Medulla oblongata (tissue), 1 donor: ENCODE measurements around the gene FILIP1L.

Experiments
- DNase-seq: peaks from one replicate; pipeline ENCODE4 v3.0.0-alpha.2; 2015; ENCODE audit errors: extremely low spot score

FILIP1L gene

GRCh38 chr3:99925584-99926230 lies 188.6 kb downstream of the FILIP1L start:
- DNase-seq, result peak; percentile 27

DNA sequence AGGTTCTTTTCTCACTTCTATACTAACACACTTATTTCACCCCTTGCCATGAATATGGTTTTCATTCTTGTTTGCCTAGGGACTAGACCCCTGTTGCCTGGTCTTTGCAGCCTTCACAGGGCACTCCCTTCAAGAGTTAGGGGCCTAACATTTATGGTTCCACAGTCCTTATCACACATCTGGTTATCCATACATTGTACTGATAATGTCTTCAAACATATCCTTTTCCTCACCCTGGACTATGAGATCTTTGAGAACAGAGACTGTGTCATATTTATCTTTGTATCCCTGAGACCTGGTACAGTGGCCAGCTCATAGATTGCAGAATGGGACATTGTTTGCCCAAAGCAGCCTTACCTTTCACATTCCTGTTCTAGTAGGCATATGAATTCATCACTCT lies 190.4 kb downstream of the FILIP1L start:
- no peak for DNase-seq

DNA sequence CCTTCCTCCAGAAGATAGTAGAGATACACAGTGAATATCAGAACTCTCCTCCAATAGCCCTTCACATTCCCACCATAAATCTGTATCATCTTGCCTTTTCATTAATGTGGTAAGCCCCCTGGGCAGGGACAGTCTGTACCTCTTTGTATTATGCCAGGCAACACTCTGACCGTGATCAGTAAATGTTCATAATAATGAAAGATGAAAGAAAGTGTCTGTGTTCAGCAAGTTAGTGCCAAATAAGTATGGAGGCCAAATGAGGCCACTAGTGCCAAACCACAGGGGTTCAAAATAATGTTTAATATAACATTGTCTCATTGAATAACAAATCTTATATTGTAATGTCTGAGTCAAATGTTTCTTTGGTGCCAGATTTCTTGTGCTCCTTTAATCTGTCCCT lies 192.3 kb downstream of the FILIP1L start:
- DNase-seq, result no peak

- DNase-seq, result no peak
These were observed 193.0 kb downstream of the FILIP1L start for GRCh38 chr3:99921377-99921695.

DNA sequence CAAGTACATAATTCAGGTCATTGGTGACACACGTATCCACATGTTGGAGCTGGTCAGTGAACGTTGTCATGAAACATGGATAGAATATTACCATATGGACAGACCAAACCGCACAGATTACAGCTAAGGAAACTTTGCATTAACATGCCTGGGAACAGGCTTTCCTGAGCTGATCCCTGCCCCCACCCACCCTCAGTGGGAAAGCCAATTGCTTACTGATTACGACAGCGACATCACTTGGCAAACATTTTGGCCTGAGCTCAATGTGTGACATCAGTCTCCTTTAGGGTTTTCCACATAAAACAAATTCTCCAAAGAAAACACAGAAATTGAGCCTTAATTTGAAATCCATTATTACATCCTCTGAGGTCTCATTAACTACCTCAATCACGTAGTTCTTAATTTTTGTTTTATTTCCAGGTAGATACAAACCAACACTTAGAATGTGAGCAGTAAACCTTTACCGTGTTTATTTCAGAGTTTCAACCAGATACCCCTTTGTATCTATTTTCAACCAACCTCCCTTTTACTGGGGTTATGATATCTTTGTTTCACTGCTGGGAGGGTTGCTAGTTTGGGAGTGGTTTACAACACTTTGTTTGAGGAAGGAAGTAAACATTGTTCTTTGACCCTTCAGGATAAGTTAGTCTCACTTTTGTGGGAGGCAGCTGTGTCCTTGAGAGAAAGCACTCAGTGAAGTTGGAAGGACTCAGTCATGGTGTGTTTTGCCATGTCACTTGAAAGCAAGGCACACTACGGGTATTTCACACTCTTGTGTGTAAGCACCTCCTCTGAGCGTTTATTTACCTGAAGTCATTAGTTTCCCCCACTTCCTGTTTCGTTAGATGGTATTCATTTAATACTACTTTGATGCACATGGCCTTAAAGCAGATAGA lies 193.6 kb downstream of the FILIP1L start:
- peak; percentile 38 for DNase-seq

DNA sequence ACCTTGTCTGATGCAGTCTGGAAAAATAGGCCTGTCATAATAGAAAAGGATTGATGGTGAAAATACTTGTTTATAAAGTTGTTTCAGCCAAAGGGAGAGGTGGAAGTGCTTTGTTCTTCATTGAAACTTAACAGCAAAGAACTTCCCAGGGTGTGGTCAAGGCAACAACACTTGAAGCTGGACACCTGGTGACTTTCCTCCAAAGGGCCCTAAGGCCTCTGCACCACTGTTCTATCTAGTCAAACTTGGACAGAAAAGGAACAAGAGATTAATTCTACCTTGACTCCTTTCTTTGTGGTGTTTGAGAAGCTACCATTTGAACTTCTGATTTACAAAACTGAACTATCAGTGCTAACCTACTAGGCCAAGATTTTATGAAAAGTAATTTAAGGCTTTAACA lies 194.6 kb downstream of the FILIP1L start:
- DNase-seq, result no peak

DNA sequence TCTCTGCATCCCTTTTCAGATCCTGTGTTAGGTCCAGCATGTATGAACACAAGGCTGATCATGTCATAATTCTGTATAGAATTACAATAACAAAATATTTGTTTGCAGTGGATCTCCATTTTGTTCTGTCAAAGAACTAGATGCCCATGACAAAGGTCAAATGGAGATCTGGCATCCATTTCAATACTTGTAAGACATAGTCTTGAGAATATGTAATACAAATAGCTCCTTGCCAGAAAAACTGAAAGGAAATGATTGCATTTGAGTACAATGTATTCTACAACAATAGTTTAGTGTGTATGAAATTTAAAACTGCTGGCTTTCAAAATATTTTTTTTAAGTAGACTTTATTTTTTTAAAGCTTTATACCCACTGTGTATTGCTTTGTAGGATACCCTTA lies 195.6 kb downstream of the FILIP1L start:
- DNase-seq, result no peak

DNA sequence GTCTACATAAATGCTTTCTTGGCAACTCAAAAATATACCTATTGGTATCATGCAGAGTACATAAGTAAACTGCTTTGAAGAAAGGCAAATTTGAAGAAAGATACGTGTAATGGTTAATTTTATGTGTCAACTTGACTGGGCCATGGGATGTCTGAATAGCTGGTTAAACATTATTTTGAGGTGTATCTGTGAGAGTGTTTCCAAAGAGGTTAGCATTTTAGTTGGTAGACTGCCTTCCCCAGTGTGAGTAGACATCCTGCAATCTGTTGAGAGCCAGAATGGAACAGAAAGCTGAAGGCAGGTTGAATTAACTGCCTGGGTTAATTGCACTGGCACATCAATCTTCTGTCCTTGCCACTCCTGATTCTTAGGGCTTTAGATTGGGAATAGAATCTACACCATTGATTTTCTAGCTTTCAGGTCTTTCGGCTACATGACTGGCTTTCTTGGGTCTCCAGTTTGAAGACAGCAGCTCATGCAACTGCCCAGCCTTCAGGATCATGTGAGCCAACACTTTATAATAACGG lies 198.3 kb downstream of the FILIP1L start:
- no peak for DNase-seq

GRCh38 chr3:99911433-99911832 lies 202.9 kb downstream of the FILIP1L start:
- DNase-seq, result no peak

GRCh38 chr3:99910752-99911290 lies 203.5 kb downstream of the FILIP1L start:
- no peak for DNase-seq

- no peak for DNase-seq
These were observed 204.4 kb downstream of the FILIP1L start for GRCh38 chr3:99909714-99910495.

GRCh38 chr3:99907959-99908544 lies 206.2 kb downstream of the FILIP1L start:
- no peak for DNase-seq

- DNase-seq, result no peak
These were observed 210.4 kb downstream of the FILIP1L start for GRCh38 chr3:99903869-99904268.

- DNase-seq, result no peak
These were observed 212.2 kb downstream of the FILIP1L start for GRCh38 chr3:99902091-99902490.

DNA sequence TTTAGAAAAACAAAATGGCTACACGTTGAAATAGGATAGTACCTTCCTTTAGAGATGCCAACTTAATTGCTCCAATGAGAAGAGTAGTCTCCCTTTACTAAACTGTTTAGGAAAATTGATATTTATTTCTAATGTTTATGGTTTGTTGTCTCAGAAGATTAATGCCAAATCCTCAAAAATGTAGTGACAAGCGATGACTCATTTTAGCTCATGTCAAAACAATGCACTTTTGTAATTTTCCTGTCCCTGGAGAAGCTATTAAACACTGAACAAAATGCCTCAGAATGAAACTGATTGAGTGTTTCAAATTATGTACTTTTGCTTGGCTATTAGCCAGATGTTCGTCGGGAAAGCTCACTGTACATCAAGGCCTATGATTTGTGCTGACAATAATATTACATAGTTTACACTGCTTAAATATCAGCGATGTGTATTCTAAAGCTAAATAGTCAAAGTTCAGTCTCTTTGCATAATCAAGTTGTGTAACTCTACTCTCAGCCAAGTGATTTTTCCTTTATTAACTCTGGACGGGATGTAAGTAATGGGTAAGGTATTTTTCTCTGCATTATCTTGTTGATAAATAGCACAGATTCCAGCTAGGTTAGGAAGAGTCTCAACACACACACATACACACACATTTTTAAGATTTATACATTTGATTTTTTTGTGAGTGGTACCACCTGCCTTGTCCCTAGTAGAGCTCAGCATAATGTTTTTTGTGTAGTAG lies 212.9 kb downstream of the FILIP1L start:
- no peak for DNase-seq

- DNase-seq, result no peak
These were observed 214.1 kb downstream of the FILIP1L start for GRCh38 chr3:99900248-99900647.

- no peak for DNase-seq
These were observed 214.7 kb downstream of the FILIP1L start for GRCh38 chr3:99899603-99900002.

- no peak for DNase-seq
These were observed 217.8 kb downstream of the FILIP1L start for GRCh38 chr3:99896482-99896881.

DNA sequence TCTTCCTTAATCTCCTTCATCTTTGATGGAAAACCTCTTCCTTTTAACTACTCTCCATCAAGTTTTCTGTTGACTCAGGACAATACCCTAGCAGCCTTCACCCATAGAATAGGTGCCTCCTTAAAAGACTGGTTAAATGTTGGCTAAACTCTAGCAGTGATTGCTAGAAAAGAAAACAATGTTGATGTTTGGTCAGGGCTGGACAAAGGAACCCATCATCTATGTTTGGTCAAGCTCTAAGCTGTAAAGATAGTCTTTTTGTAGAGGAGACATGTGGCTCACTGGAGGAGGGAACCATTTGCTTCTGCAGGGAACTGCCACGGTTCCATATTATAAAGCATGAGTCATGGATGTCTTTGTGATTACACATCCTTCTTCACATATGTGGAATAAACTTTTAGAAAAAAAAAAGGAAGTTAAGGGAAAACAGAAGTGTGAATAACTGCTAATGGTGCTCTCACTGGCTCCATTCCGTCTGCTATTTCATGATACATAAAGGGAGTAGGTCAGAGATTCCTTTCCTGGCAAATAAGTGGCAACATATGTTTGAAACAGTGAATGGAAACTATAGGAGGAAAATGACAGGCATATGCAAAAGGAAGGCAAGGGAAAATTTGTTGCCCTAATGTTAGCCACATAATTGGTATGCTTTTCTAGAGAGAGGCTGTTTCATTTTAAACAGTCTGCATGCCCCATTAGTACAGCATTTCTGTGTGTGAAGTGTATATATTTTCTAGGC lies 218.4 kb downstream of the FILIP1L start:
- DNase-seq, result no peak

DNA sequence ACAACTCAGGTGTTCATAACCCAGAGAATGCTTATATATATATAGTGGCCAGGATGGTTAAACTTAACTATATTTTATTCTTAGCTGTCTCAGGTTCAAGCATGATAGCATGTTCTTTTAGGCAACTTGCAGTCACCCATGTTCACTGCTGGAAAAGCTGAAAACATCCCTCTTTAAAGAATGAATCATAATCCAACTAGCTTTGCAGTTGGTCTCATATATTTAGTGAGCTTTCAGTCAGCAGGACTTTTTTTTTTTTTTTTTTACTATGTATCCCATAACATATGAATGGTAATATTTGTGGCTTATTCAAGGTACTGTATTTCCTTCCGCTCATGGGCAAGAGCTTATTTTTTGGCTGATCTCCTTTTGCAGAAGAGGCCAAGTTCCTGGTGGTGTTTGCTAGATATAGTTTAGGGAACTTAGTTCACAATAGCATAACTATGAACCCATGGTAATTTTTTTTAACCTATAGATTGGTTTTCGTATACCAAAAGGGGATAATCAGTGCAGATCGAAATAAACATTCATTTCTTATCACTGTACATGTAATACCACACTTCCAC lies 219.1 kb downstream of the FILIP1L start:
- DNase-seq, result no peak
